GM12878 (cell line): Measurements from ENCODE around the gene SERBP1. TPM values are rescaled to one million over a fixed set of nuclear protein-coding genes. Genes with fewer than 3 reads are reported as not detected.

ENCODE experiments used
- ATAC-seq: fragments of 200-7000 bp; cut with Tn5 transposase; 3 replicates; pipeline ENCODE4 v1.9.1; 2020; ENCODE audit warnings: mild to moderate bottlenecking, moderate library complexity
- BruUV-seq: library from RNA; stranded (reverse); fragments of 400-500 nt; replicated peaks from 2 replicates; lab custom pipeline; 2021; lab: Mats Ljungman, UMichigan
- CTCF ChIA-PET: fragments of 300-600 bp; sonication (Branson Sonifier 250); formaldehyde crosslinking; extraction: SDS; loops from one replicate; lab custom pipeline; 2021; ENCODE audit warnings: inconsistent platforms; lab: Yijun Ruan, JAX
- POLR2A ChIA-PET: fragments of 350-600 bp; formaldehyde crosslinking; extraction: SDS; loops from one replicate; lab custom pipeline; 2021; ENCODE audit warnings: inconsistent platforms; lab: Charles Lee
- RAD21 ChIA-PET: fragments of 300-600 bp; sonication (Branson Sonifier 250); formaldehyde crosslinking; loops from one replicate; lab custom pipeline; 2023; ENCODE audit warnings: antibody characterized with exemption; ENCODE audit not compliant: unreplicated experiment; lab: Charles Lee
- SMC1A ChIA-PET: fragments of 300-600 bp; sonication (Branson Sonifier 250); formaldehyde crosslinking; loops from one replicate; lab custom pipeline; 2023; ENCODE audit not compliant: unreplicated experiment, uncharacterized antibody; lab: Charles Lee
- DNase-seq: peaks from one replicate; pipeline ENCODE4 v3.0.0-alpha.2; 2011; ENCODE audit warnings: low read depth, low spot score
- FAIRE-seq: peaks from 3 replicates; lab custom pipeline; 2011; peaks lifted over from hg19 to GRCh38; lab: Jason Lieb, UNC
- H2AFZ ChIP-seq: 2 replicates; pipeline ENCODE4 v1.6.0; 2011; ENCODE audit warnings: low read depth, low read length, control low read depth; ENCODE audit not compliant: control insufficient read depth
- H3K27ac ChIP-seq: 2 replicates; pipeline ENCODE4 v1.5.1; 2011; ENCODE audit warnings: control low read depth; ENCODE audit not compliant: control insufficient read depth, insufficient read depth
- H3K27me3 ChIP-seq, 2 experiments: replicated peaks in 1 of 2; 2 replicates each; pipeline versions ENCODE4 v1.6.0 to v1.6.1; 2011; ENCODE audit warnings: low read length in 1 of 2; ENCODE audit not compliant: control insufficient read depth in 2 of 2, insufficient read depth in 2 of 2
- H3K36me3 ChIP-seq, 2 experiments: 2 replicates each; pipeline ENCODE4 v1.5.1; 2011; ENCODE audit warnings: low read length in 1 of 2; ENCODE audit not compliant: control insufficient read depth in 2 of 2, insufficient read depth in 2 of 2
- H3K4me1 ChIP-seq: 2 replicates; pipeline ENCODE4 v1.6.1; 2011; ENCODE audit warnings: mild to moderate bottlenecking, low read length, moderate library complexity, mixed read lengths; ENCODE audit not compliant: control insufficient read depth, insufficient read depth
- H3K4me2 ChIP-seq: 2 replicates; pipeline ENCODE4 v1.6.0; 2011; ENCODE audit warnings: control low read depth; ENCODE audit not compliant: control insufficient read depth, insufficient read depth
- H3K4me3 ChIP-seq: fragments of 200-600 bp; sonication (generic); 2 replicates; pipeline ENCODE4 v1.5.1; 2016
- H3K79me2 ChIP-seq: 2 replicates; pipeline ENCODE4 v1.6.0; 2011; ENCODE audit warnings: low read length; ENCODE audit not compliant: control insufficient read depth, insufficient read depth
- H3K9ac ChIP-seq: 2 replicates; pipeline ENCODE4 v1.8.0; 2011; ENCODE audit warnings: low read length, control low read depth, mixed read lengths; ENCODE audit not compliant: control insufficient read depth, insufficient read depth
- H3K9me3 ChIP-seq: replicated peaks from 3 replicates; pipeline ENCODE4 v1.5.1; 2011; ENCODE audit warnings: mild to moderate bottlenecking, low read length; ENCODE audit not compliant: control insufficient read depth, insufficient read depth
- H4K20me1 ChIP-seq: 2 replicates; pipeline ENCODE4 v1.6.0; 2011; ENCODE audit not compliant: control insufficient read depth, insufficient read depth
- EED ChIP-seq: sonication (generic); IDR thresholded peaks from 2 replicates; pipeline ENCODE4 v1.6.1; 2016; ENCODE audit warnings: antibody characterized with exemption, low read depth
- HDAC2 ChIP-seq: fragments of 200-600 bp; sonication (generic); IDR thresholded peaks from 2 replicates; pipeline ENCODE4 v1.6.1; 2017
- IKZF2 ChIP-seq, 2 experiments: fragments of 450-650 bp; IDR thresholded peaks; 2 replicates each; pipeline ENCODE4 v1.6.1; 2017; ENCODE audit warnings: mild to moderate bottlenecking in 2 of 2, moderate library complexity in 2 of 2
- MEF2B ChIP-seq: fragments of 450-650 bp; IDR thresholded peaks from 2 replicates; pipeline ENCODE4 v1.6.1; 2018; ENCODE audit warnings: mild to moderate bottlenecking, moderate library complexity; ENCODE audit not compliant: partially characterized antibody, poor library complexity, severe bottlenecking
- RAD21 ChIP-seq: IDR thresholded peaks from 2 replicates; pipeline ENCODE4 v1.6.1; 2011; ENCODE audit warnings: mild to moderate bottlenecking, low read depth, low read length, moderate library complexity; ENCODE audit not compliant: insufficient read depth
- TCF12 ChIP-seq: IDR thresholded peaks from 2 replicates; pipeline ENCODE4 v1.6.1; 2011; ENCODE audit warnings: low read depth, mild to moderate bottlenecking, low read length
- WGBS: methylation state at CpG from one replicate; pipeline ENCODE4 v1.1.6; 2016; ENCODE audit warnings: low lambda C conversion rate; ENCODE audit not compliant: insufficient replicate concordance, insufficient coverage; ENCODE audit errors: missing lambda C conversion rate; 5-methylcytosine and 5-hydroxymethylcytosine counted together
- in situ Hi-C: fragments of 300-500 bp; cut with MboI; formaldehyde crosslinking; loops from 9 replicates; pipeline ENCODE4 v1.14.3; 2018; ENCODE audit warnings: mixed read lengths
- intact Hi-C: fragments of 100-400 bp; cut with micrococcal nuclease; formaldehyde crosslinking; loops from one replicate; pipeline ENCODE4 v1.14.2; 2022; ENCODE audit not compliant: unreplicated experiment
- polyA plus RNA-seq, 11 experiments: library from polyadenylated mRNA; depleted of rRNA in 4 of 11; unstranded in 6 of 11; stranded (reverse) in 5 of 11; fragments of >200 nt; fragmentation: Nextera tagmentation in 4 of 11; fragmentation: Illumina TruSeq in 1 of 11; extraction: Ambion mirVana in 4 of 11; extraction: Trizol in 1 of 11; gene quantifications; 1 replicate in 1 of 11; 2 replicates in 10 of 11; pipeline versions ENCODE4 v1.2.1 to v1.2.3, GENCODE V29; 2011 to 2016; ENCODE audit warnings: inconsistent platforms in 2 of 11, missing spikeins in 2 of 11, low read depth in 1 of 11
- total RNA-seq, 4 experiments: library from RNA; depleted of rRNA in 3 of 4; stranded (reverse); fragments of >200 nt in 3 of 4; fragmentation: Illumina TruSeq in 1 of 4; extraction: Trizol in 1 of 4; gene quantifications; 2 replicates each; pipeline versions ENCODE4 v1.2.1 to v1.2.3, GENCODE V29; 2013 to 2021
- TF ChIP-seq, protein P1 (sequence below): fragments of 450-650 bp; IDR thresholded peaks from 2 replicates; pipeline ENCODE4 v1.6.1; 2017; ENCODE audit warnings: borderline replicate concordance

SERBP1 gene
- total and polyA plus RNA-seq, 10 of the 15 experiments (the other 5 are each of a cell fraction or from before 2014, with no cell fraction given): 76.7 to 509 (median 384) TPM

DNA sequence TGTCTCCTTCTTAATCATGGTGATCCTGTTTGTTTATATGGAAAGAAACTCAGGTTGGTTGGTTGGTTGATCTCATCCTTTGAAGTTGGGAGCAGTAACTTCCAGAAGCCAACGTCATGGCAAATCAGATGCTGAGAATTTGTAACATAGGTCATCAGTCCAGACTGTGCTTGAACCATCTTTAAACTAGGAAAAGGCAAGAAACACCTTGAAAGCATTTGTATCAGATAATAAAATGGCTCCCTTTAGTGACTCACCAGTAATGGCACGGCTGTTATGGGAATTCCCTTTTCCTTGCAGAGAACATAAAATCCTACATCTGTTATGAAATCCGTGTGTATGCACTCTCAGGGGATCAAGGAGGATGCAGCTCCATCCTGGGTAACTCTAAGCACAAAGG lies 58.1 kb downstream of the SERBP1 start:
- Histone ChIP-seq H3K9ac (no peak overlapping the region), H4K20me1 (no peaks in the 10 kb centered on the region), H3K27ac (no peak overlapping the region), H3K9me3 (no peaks in the 10 kb centered on the region), H3K4me3 (no peak overlapping the region), H3K79me2 (no peaks in the 10 kb centered on the region), H3K27me3 (no peaks in the 10 kb centered on the region), H2AFZ (no peak overlapping the region), H3K36me3 (no peaks in the 10 kb centered on the region), H3K4me2 (no peak overlapping the region), H3K4me1 (no peaks in the 10 kb centered on the region)
- ChIA-PET RAD21 (no interaction called here), SMC1A (no interaction called here), CTCF (interaction anchor here (0.6 to 1.4 kb wide), 2 partner anchors 25 to 129 kb away, joined by 3 to 5 read pairs; no protein-coding TSS in a partner anchor), POLR2A (no interaction called here)
- FAIRE-seq (no peak), ATAC-seq (no peak), DNase-seq (no peak)
- WGBS: 51% methylated on average over 3 of the region's 3 CpGs
- TF ChIP-seq HDAC2 (no peak), EED (no peak), TCF12 (no peak), RAD21 (no peak), IKZF2 (IDR thresholded peaks at IDR 0.05) (no peak), MEF2B (no peak)
- TF ChIP-seq, protein P1, sequence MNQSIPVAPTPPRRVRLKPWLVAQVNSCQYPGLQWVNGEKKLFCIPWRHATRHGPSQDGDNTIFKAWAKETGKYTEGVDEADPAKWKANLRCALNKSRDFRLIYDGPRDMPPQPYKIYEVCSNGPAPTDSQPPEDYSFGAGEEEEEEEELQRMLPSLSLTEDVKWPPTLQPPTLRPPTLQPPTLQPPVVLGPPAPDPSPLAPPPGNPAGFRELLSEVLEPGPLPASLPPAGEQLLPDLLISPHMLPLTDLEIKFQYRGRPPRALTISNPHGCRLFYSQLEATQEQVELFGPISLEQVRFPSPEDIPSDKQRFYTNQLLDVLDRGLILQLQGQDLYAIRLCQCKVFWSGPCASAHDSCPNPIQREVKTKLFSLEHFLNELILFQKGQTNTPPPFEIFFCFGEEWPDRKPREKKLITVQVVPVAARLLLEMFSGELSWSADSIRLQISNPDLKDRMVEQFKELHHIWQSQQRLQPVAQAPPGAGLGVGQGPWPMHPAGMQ: no peak
- intact Hi-C loops: no loop called here
- in situ Hi-C loops: no loop called here
- BruUV-seq: no TSS peak
